ENCODE measurements around the gene NET1.

NET1 gene

GRCh38 chr10:5488272-5489161, 76.2 kb downstream of the NET1 start:
- no peak for DNase-seq

- no peak for DNase-seq
These were observed 77.7 kb downstream of the NET1 start for GRCh38 chr10:5490032-5490431.

- DNase-seq: no peak
These were observed 78.5 kb downstream of the NET1 start for GRCh38 chr10:5490698-5491464.

GRCh38 chr10:5491477-5491876, 79.1 kb downstream of the NET1 start:
- DNase-seq: no peak

- no peak for DNase-seq
These were observed 80.0 kb downstream of the NET1 start for GRCh38 chr10:5492322-5492855.

- DNase-seq: no peak
These were observed 80.7 kb downstream of the NET1 start for GRCh38 chr10:5492929-5493576.

GRCh38 chr10:5493691-5494090, 81.3 kb downstream of the NET1 start:
- DNase-seq: no peak

GRCh38 chr10:5494611-5495010, 82.3 kb downstream of the NET1 start:
- no peak for DNase-seq

- no peak for DNase-seq
These were observed 84.2 kb downstream of the NET1 start for GRCh38 chr10:5496261-5497250.

GRCh38 chr10:5497289-5497688, 84.9 kb downstream of the NET1 start:
- DNase-seq: no peak

- DNase-seq: no peak
These were observed 85.8 kb downstream of the NET1 start for GRCh38 chr10:5497948-5498730.

GRCh38 chr10:5498791-5499492, 86.6 kb downstream of the NET1 start:
- DNase-seq: no peak

GRCh38 chr10:5499493-5500140, 87.3 kb downstream of the NET1 start, which contains the start of gene CALML5:
Gene CALML5, minus strand, starts transcription at chr10:5499570. Its CDS starts 132 bp downstream, at chr10:5499438.
- DNase-seq: no peak

GRCh38 chr10:5500162-5500670, 87.9 kb downstream of the NET1 start:
- DNase-seq: no peak

- DNase-seq: no peak
These were observed 88.6 kb downstream of the NET1 start for GRCh38 chr10:5500910-5501309.

- no peak for DNase-seq
These were observed 89.7 kb downstream of the NET1 start for GRCh38 chr10:5502061-5502521.

GRCh38 chr10:5502571-5503476, 90.5 kb downstream of the NET1 start:
- DNase-seq: no peak

- no peak for DNase-seq
These were observed 91.1 kb downstream of the NET1 start for GRCh38 chr10:5503477-5503835.

Measured in SHP77 treated with DMSO at 0.1 percent for 48 hours (cell line).